IMR-90 (cell line): ENCODE results near the gene OR10A5. TPM values are rescaled to one million over a fixed set of nuclear protein-coding genes. Genes with fewer than 3 reads are reported as not detected.

ENCODE experiments used
- ATAC-seq: fragments of 200-7000 bp; cut with Tn5 transposase; 2 replicates; pipeline ENCODE4 v1.9.1; 2020; ENCODE audit warnings: low read depth, mild to moderate bottlenecking, moderate library complexity
- BruUV-seq: library from RNA; stranded (reverse); fragments of 400-500 nt; replicated peaks from 2 replicates; lab custom pipeline; 2021; lab: Mats Ljungman, UMichigan
- CTCF ChIA-PET: fragments of 300-600 bp; formaldehyde crosslinking; extraction: SDS; loops from one replicate; lab custom pipeline; 2021; ENCODE audit warnings: antibody characterized with exemption; lab: Yijun Ruan, JAX
- POLR2A ChIA-PET: fragments of 300-600 bp; sonication (Branson Sonifier 250); formaldehyde crosslinking; loops from one replicate; lab custom pipeline; 2022; ENCODE audit warnings: antibody characterized with exemption; ENCODE audit not compliant: unreplicated experiment; lab: Charles Lee
- DNase-seq: peaks from one replicate; pipeline ENCODE4 v3.0.0; 2013
- H2AFZ ChIP-seq: replicated peaks from 2 replicates; pipeline ENCODE3; 2013; ENCODE audit warnings: low read length, mild to moderate bottlenecking; ENCODE audit not compliant: poor library complexity
- H2AK5ac ChIP-seq: 2 replicates; pipeline ENCODE4 v1.6.1; 2013; ENCODE audit warnings: low read depth, low read length, inconsistent platforms
- H2AK9ac ChIP-seq: replicated peaks from 2 replicates; pipeline ENCODE3; 2013; ENCODE audit warnings: mild to moderate bottlenecking, low read depth, low read length, moderate library complexity; ENCODE audit not compliant: poor library complexity
- H2BK120ac ChIP-seq: 2 replicates; pipeline ENCODE4 v1.6.1; 2013; ENCODE audit warnings: low read depth, low read length, inconsistent platforms
- H2BK15ac ChIP-seq: 3 replicates; pipeline ENCODE4 v1.6.1; 2013; ENCODE audit warnings: low read depth, low read length, inconsistent platforms
- H2BK20ac ChIP-seq: 2 replicates; pipeline ENCODE4 v1.6.1; 2013; ENCODE audit warnings: low read depth, mild to moderate bottlenecking, inconsistent platforms, low read length, moderate library complexity
- H2BK5ac ChIP-seq: 2 replicates; pipeline ENCODE4 v1.6.1; 2013; ENCODE audit warnings: mild to moderate bottlenecking, low read depth, low read length, inconsistent platforms; ENCODE audit not compliant: poor library complexity, severe bottlenecking
- H3K14ac ChIP-seq: replicated peaks from 2 replicates; pipeline ENCODE4 v1.6.1; 2013; ENCODE audit warnings: low read depth, low read length, inconsistent platforms
- H3K18ac ChIP-seq: 2 replicates; pipeline ENCODE4 v1.6.1; 2013; ENCODE audit warnings: low read depth, low read length, control low read depth
- H3K23ac ChIP-seq: 2 replicates; pipeline ENCODE4 v1.6.1; 2013; ENCODE audit warnings: low read depth, low read length, inconsistent platforms
- H3K27ac ChIP-seq: 2 replicates; pipeline ENCODE4 v1.5.1; 2013; ENCODE audit warnings: mild to moderate bottlenecking, control low read depth, low read length; ENCODE audit not compliant: insufficient read depth
- H3K27me3 ChIP-seq: 2 replicates; pipeline ENCODE4 v1.6.1; 2013; ENCODE audit warnings: low read length; ENCODE audit not compliant: control insufficient read depth, insufficient read depth
- H3K36me3 ChIP-seq: 2 replicates; pipeline ENCODE4 v1.6.1; 2013; ENCODE audit warnings: low read length, mixed read lengths; ENCODE audit not compliant: control insufficient read depth, insufficient read depth
- H3K4ac ChIP-seq: 2 replicates; pipeline ENCODE4 v1.6.1; 2013; ENCODE audit warnings: low read depth, low read length, inconsistent platforms
- H3K4me1 ChIP-seq: 2 replicates; pipeline ENCODE4 v1.6.1; 2013; ENCODE audit warnings: low read length, mixed read lengths; ENCODE audit not compliant: control insufficient read depth, insufficient read depth
- H3K4me2 ChIP-seq: 2 replicates; pipeline ENCODE4 v1.6.1; 2013; ENCODE audit warnings: low read depth, mild to moderate bottlenecking, control low read depth, low read length, moderate library complexity
- H3K4me3 ChIP-seq: 2 replicates; pipeline ENCODE4 v1.5.1; 2013; ENCODE audit warnings: low read depth, mild to moderate bottlenecking, control low read depth, low read length, moderate library complexity; ENCODE audit not compliant: insufficient read depth
- H3K56ac ChIP-seq: 2 replicates; pipeline ENCODE4 v1.6.1; 2013; ENCODE audit warnings: low read length, inconsistent platforms; ENCODE audit not compliant: insufficient read depth; ENCODE audit errors: extremely low read depth
- H3K79me1 ChIP-seq, 2 experiments: 2 replicates each; pipeline ENCODE4 v1.6.1; 2013; ENCODE audit warnings: low read length in 2 of 2, inconsistent platforms in 1 of 2, low read depth in 1 of 2
- H3K9ac ChIP-seq: 2 replicates; pipeline ENCODE4 v1.6.1; 2013; ENCODE audit warnings: low read depth, low read length, control low read depth
- H3K9me1 ChIP-seq: 2 replicates; pipeline ENCODE4 v1.6.1; 2013; ENCODE audit warnings: low read length, inconsistent platforms; ENCODE audit not compliant: insufficient read depth
- H3K9me3 ChIP-seq: 2 replicates; pipeline ENCODE4 v1.6.1; 2013; ENCODE audit warnings: low read length; ENCODE audit not compliant: control insufficient read depth, insufficient read depth
- H4K20me1 ChIP-seq: 2 replicates; pipeline ENCODE4 v1.6.1; 2013; ENCODE audit warnings: low read length, inconsistent platforms; ENCODE audit not compliant: insufficient read depth
- H4K5ac ChIP-seq: 2 replicates; pipeline ENCODE4 v1.6.1; 2013; ENCODE audit warnings: mild to moderate bottlenecking, low read depth, low read length, control low read depth
- H4K8ac ChIP-seq, 2 experiments: 2 replicates each; pipeline ENCODE4 v1.6.1; 2013; ENCODE audit warnings: low read depth in 2 of 2, low read length in 2 of 2, control low read depth in 1 of 2, inconsistent platforms in 1 of 2
- H4K91ac ChIP-seq: 2 replicates; pipeline ENCODE4 v1.6.1; 2013; ENCODE audit warnings: low read depth, low read length, inconsistent platforms; ENCODE audit not compliant: insufficient read depth
- BHLHE40 ChIP-seq: fragments of 150-350 bp; IDR thresholded peaks from 2 replicates; pipeline ENCODE4 v1.6.1; 2016; ENCODE audit warnings: mild to moderate bottlenecking, low read depth, low read length
- CEBPB ChIP-seq: IDR thresholded peaks from 2 replicates; pipeline ENCODE4 v1.6.1; 2012; ENCODE audit warnings: low read depth, low read length, improper control_type of control experiment
- CHD1 ChIP-seq: IDR thresholded peaks from 2 replicates; pipeline ENCODE4 v1.6.1; 2012; ENCODE audit warnings: low read depth, low read length, improper control_type of control experiment
- CTCF ChIP-seq: conservative IDR thresholded peaks from 2 replicates; pipeline ENCODE4 v1.5.1; 2012; ENCODE audit warnings: mild to moderate bottlenecking, low read depth, low read length, improper control_type of control experiment
- ELK1 ChIP-seq: fragments of 150-350 bp; IDR thresholded peaks from 2 replicates; pipeline ENCODE4 v1.6.1; 2016; ENCODE audit warnings: low read depth, mild to moderate bottlenecking, low read length, moderate library complexity, borderline replicate concordance
- FOS ChIP-seq: fragments of 150-350 bp; IDR thresholded peaks from 2 replicates; pipeline ENCODE4 v1.6.1; 2016; ENCODE audit warnings: low read depth, low read length
- MAFK ChIP-seq: IDR thresholded peaks from 2 replicates; pipeline ENCODE4 v1.6.1; 2012; ENCODE audit warnings: low read depth, low read length, improper control_type of control experiment
- MXI1 ChIP-seq: IDR thresholded peaks from 2 replicates; pipeline ENCODE4 v1.6.1; 2012; ENCODE audit warnings: low read depth, mild to moderate bottlenecking, low read length, moderate library complexity, borderline replicate concordance
- NFE2L2 ChIP-seq: fragments of 150-350 bp; IDR thresholded peaks from 2 replicates; pipeline ENCODE4 v1.6.1; 2016; ENCODE audit warnings: low read depth, mild to moderate bottlenecking, low read length
- POLR2A ChIP-seq: IDR thresholded peaks from 2 replicates; pipeline ENCODE4 v1.6.1; 2012; ENCODE audit warnings: mild to moderate bottlenecking, low read depth, low read length
- RCOR1 ChIP-seq: IDR thresholded peaks from 2 replicates; pipeline ENCODE4 v1.6.1; 2012; ENCODE audit warnings: mild to moderate bottlenecking, low read length, improper control_type of control experiment; ENCODE audit not compliant: insufficient replicate concordance
- RFX5 ChIP-seq: IDR thresholded peaks from 2 replicates; pipeline ENCODE4 v1.8.0; 2012; ENCODE audit warnings: low read depth, mild to moderate bottlenecking, low read length, moderate library complexity
- SMC3 ChIP-seq: fragments of 150-350 bp; IDR thresholded peaks from 2 replicates; pipeline ENCODE4 v1.6.1; 2016; ENCODE audit warnings: low read depth, mild to moderate bottlenecking, antibody characterized with exemption, low read length, moderate library complexity
- USF2 ChIP-seq: fragments of 150-350 bp; IDR thresholded peaks from 2 replicates; pipeline ENCODE4 v1.6.1; 2017; ENCODE audit warnings: mild to moderate bottlenecking, antibody characterized with exemption, low read length, low read depth
- WGBS, 2 experiments: methylation state at CpG; one replicate each; pipeline versions ENCODE4 v1.1.5 to v1.1.7; 2013; ENCODE audit warnings: missing lambda C conversion rate in 2 of 2; ENCODE audit not compliant: insufficient read length in 1 of 2; ENCODE audit errors: extremely low coverage in 2 of 2; 5-methylcytosine and 5-hydroxymethylcytosine counted together
- dilution Hi-C: fragments of 300-500 bp; cut with HindIII; formaldehyde crosslinking; loops from one replicate; pipeline ENCODE4 v1.14.3; 2018; ENCODE audit warnings: low sequenced_read_pairs; ENCODE audit not compliant: unreplicated experiment
- in situ Hi-C: fragments of 300-500 bp; cut with MboI; formaldehyde crosslinking; loops from 3 replicates; pipeline ENCODE4 v1.14.3; 2019; ENCODE audit warnings: low sequenced_read_pairs, inconsistent platforms, mixed read lengths
- intact Hi-C: fragments of 100-400 bp; cut with micrococcal nuclease; formaldehyde crosslinking; loops from 2 replicates; pipeline ENCODE4 v1.10.0; 2022
- polyA plus RNA-seq, 3 experiments: library from polyadenylated mRNA; depleted of rRNA; stranded (reverse); fragments of >200 nt; gene quantifications; 2 replicates each; pipeline ENCODE4 v1.2.3, GENCODE V29; 2012; ENCODE audit warnings: low replicate concordance in 1 of 3
- total RNA-seq: library from RNA; depleted of rRNA; stranded (reverse); fragments of >200 nt; gene quantifications from 2 replicates; pipeline ENCODE4 v1.2.3, GENCODE V29; 2012

The OR10A5 gene
- total and polyA plus RNA-seq, 2 of the 4 experiments (the other 2 are of a cell fraction), result not detected

GRCh38 chr11:6850526-6850925 is 5.0 kb downstream of the OR10A5 start:
- H2AK9ac ChIP-seq, result no peak overlapping the region
- H3K36me3 ChIP-seq, result no peaks in the 10 kb centered on the region
- H4K20me1 ChIP-seq, result no peaks in the 10 kb centered on the region
- H3K4ac ChIP-seq, result no peak overlapping the region
- ChIA-PET POLR2A (no interaction called here), CTCF (no interaction called here)
- no peaks in the 10 kb centered on the region for H3K9me1 ChIP-seq
- H4K5ac ChIP-seq, result no peak overlapping the region
- dilution Hi-C loops (no loop called here), intact Hi-C loops (no loop called here), in situ Hi-C loops (no loop called here)
- no TSS peak for BruUV-seq
- ATAC-seq (no peak), DNase-seq (no peak)
- no peak overlapping the region for H3K27ac ChIP-seq
- H2BK5ac ChIP-seq, result no peak overlapping the region
- no peak overlapping the region for H4K8ac ChIP-seq
- H3K9ac ChIP-seq, result no peak overlapping the region
- H3K9me3 ChIP-seq, result peaks cover 1% of the 10 kb centered on the region; the same call in 1 of the 2 replicates
- H3K18ac ChIP-seq, result no peak overlapping the region
- no peak overlapping the region for H3K56ac ChIP-seq
- no peak overlapping the region for H2BK120ac ChIP-seq
- H3K4me1 ChIP-seq, result no peaks in the 10 kb centered on the region
- no peak overlapping the region for H3K4me2 ChIP-seq
- H4K91ac ChIP-seq, result no peak overlapping the region
- H2AK5ac ChIP-seq, result no peak overlapping the region
- H3K23ac ChIP-seq, result no peak overlapping the region
- H3K27me3 ChIP-seq, result no peaks in the 10 kb centered on the region
- no CpG with 5 or more reads among the region's 2 CpGs for WGBS, 2 experiments
- no peak overlapping the region for H3K4me3 ChIP-seq
- H2BK15ac ChIP-seq, result no peak overlapping the region
- H3K79me1 ChIP-seq, result no peaks in the 10 kb centered on the region
- no peak overlapping the region for H2BK20ac ChIP-seq
- no peak overlapping the region for H2AFZ ChIP-seq
- TF ChIP-seq CEBPB (no peak), CHD1 (no peak), MXI1 (no peak), POLR2A (no peak), ELK1 (no peak), RCOR1 (no peak), RFX5 (no peak), FOS (no peak), CTCF (no peak), USF2 (no peak), SMC3 (no peak), MAFK (no peak), NFE2L2 (no peak), BHLHE40 (no peak)
- no peak overlapping the region for H3K14ac ChIP-seq
